T-helper 9 cell (primary cell): ENCODE measurements around the gene N4BP3.
"Not testable (repeated sequence)": the region's sequence is repeated elsewhere in the genome, so short reads cannot be mapped to it uniquely, and the experiment has no call there.

Experiments
- DNase-seq: peaks from one replicate; pipeline ENCODE4 v3.0.0-alpha.2; 2020

The N4BP3 gene

GRCh38 chr5:178123094-178123965 lies 10.0 kb downstream of the N4BP3 start:
- DNase-seq = no peak

GRCh38 chr5:178123966-178124925 lies 10.9 kb downstream of the N4BP3 start:
- no peak for DNase-seq

GRCh38 chr5:178125253-178125906 lies 12.0 kb downstream of the N4BP3 start:
- DNase-seq = no peak

GRCh38 chr5:178126556-178126955 lies 13.2 kb downstream of the N4BP3 start:
- no peak for DNase-seq

- DNase-seq = not testable (repeated sequence)
Observed at GRCh38 chr5:178127300-178128009, 14.1 kb downstream of the N4BP3 start.

GRCh38 chr5:178129296-178129695 lies 16.0 kb downstream of the N4BP3 start:
- DNase-seq = no peak

- DNase-seq = not testable (repeated sequence)
Observed at GRCh38 chr5:178130234-178130575, 16.9 kb downstream of the N4BP3 start.

- peak; percentile 67 for DNase-seq
Observed at GRCh38 chr5:178130576-178131445, 17.5 kb downstream of the N4BP3 start, which contains the start of gene RMND5B. TSS of gene RMND5B (plus strand) at chr5:178131014. CDS start at chr5:178138120, 7,106 bp downstream.

GRCh38 chr5:178131446-178131996 lies 18.2 kb downstream of the N4BP3 start:
- no peak for DNase-seq

GRCh38 chr5:178136990-178137389 lies 23.7 kb downstream of the N4BP3 start:
- no peak for DNase-seq

GRCh38 chr5:178137991-178138390 lies 24.7 kb downstream of the N4BP3 start:
- no peak for DNase-seq

GRCh38 chr5:178141550-178141949 lies 28.2 kb downstream of the N4BP3 start:
- no peak for DNase-seq

GRCh38 chr5:178142642-178143041 lies 29.3 kb downstream of the N4BP3 start:
- DNase-seq = no peak

- DNase-seq = no peak
Observed at GRCh38 chr5:178143246-178143645, 29.9 kb downstream of the N4BP3 start.

- no peak for DNase-seq
Observed at GRCh38 chr5:178143901-178144300, 30.6 kb downstream of the N4BP3 start.

GRCh38 chr5:178145965-178146820 lies 32.9 kb downstream of the N4BP3 start:
- DNase-seq = peak; percentile 70

GRCh38 chr5:178147406-178147805 lies 34.1 kb downstream of the N4BP3 start:
- no peak for DNase-seq

GRCh38 chr5:178149199-178149932 lies 36.0 kb downstream of the N4BP3 start:
- no peak for DNase-seq
